KMS-11 (cell line): ENCODE results near the gene ZFYVE9.

Experiments
- H2AFZ ChIP-seq: fragments of 200-600 bp; sonication (generic); 2 replicates; pipeline ENCODE4 v1.6.1; 2016; ENCODE audit warnings: antibody characterized with exemption, mixed run types, low read depth
- H3K27ac ChIP-seq: fragments of 200-600 bp; sonication (generic); 2 replicates; pipeline ENCODE4 v1.6.1; 2016; ENCODE audit warnings: mild to moderate bottlenecking, mixed run types
- H3K27me3 ChIP-seq: fragments of 200-600 bp; sonication (generic); 2 replicates; pipeline ENCODE4 v1.6.1; 2017; ENCODE audit warnings: mild to moderate bottlenecking, low read depth, mixed run types, moderate library complexity; ENCODE audit not compliant: insufficient read depth
- H3K36me3 ChIP-seq: fragments of 200-600 bp; sonication (generic); 2 replicates; pipeline ENCODE4 v1.6.1; 2017; ENCODE audit warnings: mild to moderate bottlenecking, mixed run types; ENCODE audit not compliant: insufficient read depth
- H3K4me1 ChIP-seq: fragments of 200-600 bp; sonication (generic); 2 replicates; pipeline ENCODE4 v1.6.1; 2016; ENCODE audit warnings: mild to moderate bottlenecking, low read depth, mixed run types; ENCODE audit not compliant: poor library complexity, severe bottlenecking
- H3K4me2 ChIP-seq: fragments of 200-600 bp; sonication (generic); 2 replicates; pipeline ENCODE4 v1.7.0; 2016; ENCODE audit warnings: mild to moderate bottlenecking, mixed run types
- H3K4me3 ChIP-seq: fragments of 200-600 bp; sonication (generic); IDR thresholded peaks from 2 replicates; pipeline ENCODE4 v1.6.1; 2017; ENCODE audit warnings: low read depth, low read length, mixed read lengths; ENCODE audit not compliant: insufficient read depth
- H3K79me2 ChIP-seq: fragments of 200-600 bp; sonication (generic); 2 replicates; pipeline ENCODE4 v1.6.1; 2016; ENCODE audit warnings: low read depth, mixed run types; ENCODE audit not compliant: insufficient read depth
- H3K9ac ChIP-seq: fragments of 200-600 bp; sonication (generic); 2 replicates; pipeline ENCODE4 v1.6.1; 2016; ENCODE audit warnings: mild to moderate bottlenecking, mixed run types
- H4K20me1 ChIP-seq: fragments of 200-600 bp; sonication (generic); 2 replicates; pipeline ENCODE4 v1.6.1; 2016; ENCODE audit warnings: mild to moderate bottlenecking, mixed run types; ENCODE audit not compliant: insufficient read depth
- CTCF ChIP-seq: fragments of 200-600 bp; sonication (generic); conservative IDR thresholded peaks from 2 replicates; pipeline ENCODE4 v1.6.1; 2017; ENCODE audit warnings: low read depth, mild to moderate bottlenecking, antibody characterized with exemption, low read length, moderate library complexity, mixed read lengths

ZFYVE9 gene

GRCh38 chr1:52355847-52356505 is 214.1 kb downstream of the ZFYVE9 start:
- TF ChIP-seq CTCF: no peak
- H3K4me3 ChIP-seq: no peak overlapping the region
- no peak overlapping the region for H2AFZ ChIP-seq
- H3K4me1 ChIP-seq: no peaks in the 10 kb centered on the region
- no peak overlapping the region for H3K27ac ChIP-seq
- H3K9ac ChIP-seq: no peak overlapping the region
- H3K27me3 ChIP-seq: no peaks in the 10 kb centered on the region
- no peaks in the 10 kb centered on the region for H4K20me1 ChIP-seq
- no peak overlapping the region for H3K4me2 ChIP-seq
- H3K79me2 ChIP-seq: no peaks in the 10 kb centered on the region
- H3K36me3 ChIP-seq: no peaks in the 10 kb centered on the region; the same call in 1 of the 2 replicates

- no peak overlapping the region for H3K27ac ChIP-seq
- H3K4me1 ChIP-seq: no peaks in the 10 kb centered on the region
- H3K36me3 ChIP-seq: no peaks in the 10 kb centered on the region; the same call in 1 of the 2 replicates
- no peaks in the 10 kb centered on the region for H4K20me1 ChIP-seq
- no peaks in the 10 kb centered on the region for H3K79me2 ChIP-seq
- H2AFZ ChIP-seq: no peak overlapping the region
- no peaks in the 10 kb centered on the region for H3K27me3 ChIP-seq
- no peak overlapping the region for H3K4me3 ChIP-seq
- TF ChIP-seq CTCF: no peak
- no peak overlapping the region for H3K4me2 ChIP-seq
- no peak overlapping the region for H3K9ac ChIP-seq
Measured at GRCh38 chr1:52356818-52357355, 215.0 kb downstream of the ZFYVE9 start.

- H3K27ac ChIP-seq: no peak overlapping the region
- no peak overlapping the region for H3K9ac ChIP-seq
- no peak overlapping the region for H3K4me3 ChIP-seq
- no peaks in the 10 kb centered on the region for H4K20me1 ChIP-seq
- no peak overlapping the region for H3K4me2 ChIP-seq
- TF ChIP-seq CTCF: no peak
- H3K79me2 ChIP-seq: no peaks in the 10 kb centered on the region
- no peaks in the 10 kb centered on the region; the same call in 1 of the 2 replicates for H3K36me3 ChIP-seq
- H3K4me1 ChIP-seq: no peaks in the 10 kb centered on the region
- H2AFZ ChIP-seq: no peak overlapping the region
- H3K27me3 ChIP-seq: no peaks in the 10 kb centered on the region
Measured at GRCh38 chr1:52357397-52357796, 215.5 kb downstream of the ZFYVE9 start.

- Histone ChIP-seq H3K79me2 (no peaks in the 10 kb centered on the region), H3K4me1 (no peaks in the 10 kb centered on the region), H3K27me3 (no peaks in the 10 kb centered on the region), H3K4me2 (no peak overlapping the region), H3K36me3 (no peaks in the 10 kb centered on the region; the same call in 1 of the 2 replicates), H3K4me3 (no peak overlapping the region), H2AFZ (no peak overlapping the region), H3K9ac (no peak overlapping the region), H3K27ac (no peak overlapping the region), H4K20me1 (no peaks in the 10 kb centered on the region)
- TF ChIP-seq CTCF: no peak
Measured at GRCh38 chr1:52358851-52359497, 217.1 kb downstream of the ZFYVE9 start.
